Fibroblast of skin of right biceps (primary cell): ENCODE results near the gene RPRD1B.
"Not testable (repeated sequence)": the region's sequence is repeated elsewhere in the genome, so short reads cannot be mapped to it uniquely, and the experiment has no call there.

ENCODE experiments used
- DNase-seq: peaks from one replicate; pipeline ENCODE4 v3.0.0-alpha.2; 2013

RPRD1B gene

DNA sequence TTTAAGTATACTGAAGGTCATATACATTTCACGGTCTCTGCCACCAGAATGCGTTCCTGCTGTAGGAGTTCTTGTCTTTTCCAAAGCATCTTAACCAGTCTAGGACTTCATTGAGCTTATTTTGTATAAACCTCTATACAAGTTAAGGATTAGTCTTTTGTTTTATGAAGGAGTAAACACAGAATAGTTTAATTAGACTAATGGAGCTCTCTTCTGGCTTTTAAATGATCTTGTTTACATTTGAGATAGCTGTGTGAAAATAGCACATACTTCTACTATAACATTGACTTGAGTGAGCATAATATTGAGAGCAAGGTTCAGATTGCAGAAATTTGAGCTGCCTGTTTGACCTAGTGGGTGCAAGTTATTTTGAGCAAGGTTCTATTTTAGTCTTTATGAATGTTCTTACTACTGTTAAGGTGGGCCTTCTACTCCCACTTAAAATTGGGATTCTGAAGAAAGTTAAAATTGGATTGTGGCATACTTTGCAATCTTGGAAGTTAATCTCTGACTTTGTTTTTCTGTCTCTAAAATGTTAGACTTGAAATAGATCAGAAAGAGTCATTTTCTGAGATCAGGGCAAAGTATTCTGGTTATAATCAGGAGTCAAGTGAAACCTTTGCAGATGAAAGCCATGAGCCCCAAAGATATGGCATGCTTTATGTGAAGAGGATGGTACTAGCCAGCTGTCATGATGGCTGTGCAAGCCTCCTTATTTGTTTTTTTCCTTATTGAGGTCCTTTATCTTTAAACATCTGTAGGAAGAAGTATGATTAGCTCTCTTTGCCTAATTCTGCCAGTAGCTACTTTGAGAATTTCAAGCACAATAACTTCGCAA lies 41.8 kb downstream of the RPRD1B start:
- DNase-seq: no peak

DNA sequence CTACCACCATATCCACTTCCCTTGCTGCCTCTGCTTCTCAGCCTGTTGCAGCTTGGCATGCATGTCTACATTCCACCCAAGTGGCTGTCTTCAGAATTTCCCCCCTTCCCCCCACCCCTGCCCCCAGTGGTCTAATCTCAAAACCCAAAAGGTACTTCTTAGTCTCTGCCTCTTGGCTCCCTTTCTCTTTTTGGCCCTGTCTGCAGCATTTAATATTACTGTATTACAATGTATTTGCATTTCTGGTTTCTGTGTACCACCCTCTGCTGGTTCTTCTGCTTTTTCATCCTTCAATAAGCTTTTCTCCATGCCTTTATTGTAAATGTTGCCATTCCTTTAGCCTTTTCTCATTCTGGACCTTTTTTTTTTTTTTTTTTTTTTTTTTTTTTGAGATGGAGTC lies 43.0 kb downstream of the RPRD1B start:
- no peak for DNase-seq

DNA sequence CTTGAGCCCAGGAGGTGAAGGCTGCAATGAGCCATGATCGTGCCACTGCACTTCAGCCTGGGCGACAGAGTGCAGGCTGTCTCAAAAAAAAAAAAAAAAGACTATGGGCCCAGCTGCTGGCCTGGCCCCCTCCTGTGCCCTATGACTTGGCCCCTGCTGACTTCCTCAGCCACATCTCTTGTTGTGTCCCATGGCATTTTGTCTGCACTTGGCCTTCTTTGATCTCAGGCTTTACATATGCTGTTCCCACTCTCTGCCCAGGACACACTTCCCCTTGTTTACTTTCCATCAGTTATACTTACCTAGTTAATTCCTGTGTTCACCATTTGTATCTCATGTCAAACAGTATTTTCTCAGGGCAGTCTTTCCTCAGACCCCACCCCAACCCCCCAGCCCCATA lies 44.5 kb downstream of the RPRD1B start:
- no peak for DNase-seq

DNA sequence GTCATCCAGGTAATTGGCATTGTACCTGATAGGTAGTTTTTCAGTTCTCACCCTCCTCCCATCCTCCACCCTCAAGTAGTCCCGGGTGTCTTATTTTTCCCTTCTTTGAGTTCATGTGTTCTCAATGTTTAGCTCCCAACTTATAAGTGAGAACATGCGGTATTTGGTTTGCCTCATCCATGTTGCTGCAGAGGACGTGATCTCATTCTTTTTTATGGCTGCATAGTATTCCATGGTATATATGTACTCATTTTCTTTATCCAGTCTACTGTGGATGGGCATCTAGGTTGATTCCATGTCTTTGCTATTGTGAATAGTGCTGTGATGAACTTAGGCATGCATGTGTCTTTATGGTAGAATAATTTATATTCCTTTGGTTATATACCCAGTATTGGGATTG lies 45.8 kb downstream of the RPRD1B start:
- DNase-seq: no peak

DNA sequence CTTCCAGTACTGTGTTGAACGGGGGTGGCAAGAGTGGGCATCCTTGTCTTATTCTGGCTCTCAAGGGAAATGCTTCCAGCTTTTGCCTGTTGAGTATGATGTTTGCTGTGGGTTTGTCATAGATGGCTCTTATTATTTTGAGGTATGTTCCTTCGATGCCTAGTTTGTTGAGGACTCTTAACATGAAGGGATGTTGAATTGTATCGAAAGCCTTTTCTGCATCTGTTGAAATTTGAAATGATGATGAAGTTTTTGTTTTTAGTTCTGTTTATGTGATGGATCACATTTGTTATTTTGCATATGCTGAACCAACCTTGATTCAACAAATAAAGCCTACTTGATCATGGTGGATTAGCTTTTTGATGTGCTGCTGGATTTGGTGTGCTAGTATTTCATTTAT lies 48.0 kb downstream of the RPRD1B start:
- DNase-seq: no peak

DNA sequence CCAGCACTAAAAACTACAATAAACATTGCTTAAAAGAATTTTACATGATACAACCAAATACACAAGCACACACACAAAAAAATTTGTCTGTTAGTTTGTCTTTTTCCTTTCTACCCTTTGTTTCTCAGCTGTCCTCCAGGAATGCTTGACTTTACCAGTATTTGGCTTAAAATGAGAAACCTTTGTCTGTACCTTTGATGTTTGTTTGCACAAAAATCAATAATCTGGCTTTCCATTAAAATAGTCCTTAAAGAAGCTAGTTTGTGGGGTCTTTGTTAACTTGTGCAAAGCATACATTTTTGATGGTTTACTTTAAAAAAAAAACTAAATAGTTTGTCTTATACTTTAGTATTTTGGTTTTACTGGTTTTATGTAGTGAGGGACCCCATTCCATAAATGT lies 49.3 kb downstream of the RPRD1B start:
- DNase-seq: no peak

DNA sequence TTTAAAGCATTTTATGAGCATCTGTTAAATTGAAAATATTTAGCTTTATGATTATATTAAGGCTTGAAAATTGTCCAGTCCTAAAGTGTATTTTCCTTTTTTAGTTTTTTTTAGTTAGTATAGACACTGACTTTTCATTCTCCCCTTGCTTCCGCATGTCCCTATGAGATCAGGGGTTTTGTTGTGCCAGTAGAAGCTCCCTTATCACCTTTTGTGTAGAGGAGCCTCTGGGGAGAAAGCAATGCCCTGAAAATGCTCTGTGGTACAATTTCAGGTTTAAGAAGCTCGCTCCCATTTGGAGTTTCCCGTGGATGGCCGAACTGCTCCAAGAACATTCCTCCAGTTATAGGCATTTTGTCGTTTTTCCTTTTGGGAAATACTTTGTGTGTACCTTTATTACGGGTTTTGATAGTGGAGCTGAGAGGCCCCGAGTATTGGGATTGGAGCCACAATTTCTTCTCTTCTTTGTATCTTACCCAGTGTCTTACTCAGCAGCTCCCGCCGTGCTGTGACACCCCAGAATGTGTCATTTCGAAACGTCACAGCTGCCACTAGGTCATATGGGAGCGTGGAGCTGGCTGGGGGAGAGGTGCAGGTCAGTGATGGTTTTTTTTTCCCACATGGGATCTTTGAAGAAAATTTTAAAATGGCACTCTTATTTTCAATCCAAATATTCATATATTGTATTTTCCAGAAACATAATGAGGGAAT lies 49.9 kb downstream of the RPRD1B start:
- DNase-seq: no peak

DNA sequence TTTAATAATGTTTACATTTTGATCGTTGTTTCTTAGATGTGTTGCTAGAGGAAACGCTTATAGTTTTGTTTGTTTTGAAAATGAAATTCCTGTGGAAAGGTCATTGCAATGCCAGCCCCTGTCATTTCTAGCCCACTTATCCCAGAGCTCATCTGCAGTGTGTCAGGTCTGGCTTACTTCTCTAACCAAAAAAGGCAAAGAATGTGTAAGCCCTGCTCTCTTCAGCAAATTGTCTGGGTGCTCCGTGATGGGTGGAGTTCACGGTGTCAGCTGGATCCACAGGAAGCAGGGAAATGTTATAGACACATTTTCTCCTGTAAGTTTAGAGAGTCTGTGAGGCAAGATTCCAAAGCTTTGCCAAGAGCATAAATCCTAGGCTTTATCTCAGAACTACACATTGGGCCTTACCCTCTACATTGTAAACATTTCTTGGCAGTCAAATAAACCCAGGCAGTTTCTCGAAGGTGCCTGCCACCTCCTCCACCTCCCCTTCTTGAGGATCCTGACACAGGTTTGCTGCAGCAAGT lies 50.9 kb downstream of the RPRD1B start:
- peak; percentile 84 for DNase-seq

DNA sequence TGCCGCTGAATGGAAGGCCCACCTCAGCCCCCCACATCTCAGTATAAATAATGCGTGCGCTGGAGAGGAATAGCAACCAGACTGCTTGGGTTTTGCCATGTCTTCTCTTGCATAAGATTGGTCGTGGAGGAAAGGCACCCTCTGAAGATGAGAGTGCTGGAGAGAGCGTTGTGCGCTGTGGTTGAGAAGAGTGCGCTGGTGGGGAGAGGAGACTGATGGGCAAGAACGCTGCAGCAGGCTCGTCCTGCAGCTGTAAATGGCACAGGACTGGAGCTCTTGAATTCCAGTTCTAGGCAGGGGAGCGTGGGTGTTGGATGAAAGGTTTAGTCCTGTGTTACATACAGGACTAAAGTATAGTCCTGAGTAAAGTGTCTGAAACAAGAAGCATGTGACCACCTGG lies 51.5 kb downstream of the RPRD1B start:
- DNase-seq: no peak

DNA sequence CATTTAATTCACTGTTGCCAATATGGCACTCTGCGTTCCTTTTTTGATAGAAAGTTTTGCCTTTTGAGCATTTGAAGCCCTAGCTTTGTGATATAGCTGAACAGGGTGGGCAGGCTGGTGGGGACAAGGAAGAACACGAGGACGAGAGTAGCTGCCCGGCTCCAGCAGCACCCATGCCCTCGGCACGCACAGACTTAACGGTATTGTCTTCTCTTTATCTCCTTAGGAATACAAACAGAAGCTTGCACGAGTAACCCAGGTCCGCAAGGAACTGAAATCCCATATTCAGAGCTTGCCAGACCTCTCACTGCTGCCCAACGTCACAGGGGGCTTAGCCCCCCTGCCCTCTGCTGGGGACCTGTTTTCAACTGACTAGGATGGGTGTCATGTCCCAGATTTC lies 56.0 kb downstream of the RPRD1B start:
- no peak for DNase-seq

DNA sequence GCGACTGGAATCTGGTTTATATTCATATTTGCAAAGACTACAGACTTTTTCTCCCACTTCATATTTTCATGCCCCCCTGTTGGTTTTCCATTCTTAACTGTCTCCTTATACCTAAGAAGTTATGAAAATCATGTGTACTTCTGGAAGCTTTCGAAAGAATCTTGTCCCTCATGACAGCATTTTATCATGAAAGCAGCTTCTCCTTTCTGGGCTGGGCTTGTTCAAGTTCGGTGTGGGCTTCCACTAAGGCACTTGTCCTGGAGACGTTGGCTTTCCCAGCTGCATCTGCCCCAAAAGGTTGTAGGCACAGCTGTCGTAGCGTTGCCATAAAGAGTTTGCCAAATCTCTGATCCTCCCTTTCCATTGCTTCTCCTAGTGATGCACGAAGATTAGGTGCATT lies 56.5 kb downstream of the RPRD1B start:
- no peak for DNase-seq

DNA sequence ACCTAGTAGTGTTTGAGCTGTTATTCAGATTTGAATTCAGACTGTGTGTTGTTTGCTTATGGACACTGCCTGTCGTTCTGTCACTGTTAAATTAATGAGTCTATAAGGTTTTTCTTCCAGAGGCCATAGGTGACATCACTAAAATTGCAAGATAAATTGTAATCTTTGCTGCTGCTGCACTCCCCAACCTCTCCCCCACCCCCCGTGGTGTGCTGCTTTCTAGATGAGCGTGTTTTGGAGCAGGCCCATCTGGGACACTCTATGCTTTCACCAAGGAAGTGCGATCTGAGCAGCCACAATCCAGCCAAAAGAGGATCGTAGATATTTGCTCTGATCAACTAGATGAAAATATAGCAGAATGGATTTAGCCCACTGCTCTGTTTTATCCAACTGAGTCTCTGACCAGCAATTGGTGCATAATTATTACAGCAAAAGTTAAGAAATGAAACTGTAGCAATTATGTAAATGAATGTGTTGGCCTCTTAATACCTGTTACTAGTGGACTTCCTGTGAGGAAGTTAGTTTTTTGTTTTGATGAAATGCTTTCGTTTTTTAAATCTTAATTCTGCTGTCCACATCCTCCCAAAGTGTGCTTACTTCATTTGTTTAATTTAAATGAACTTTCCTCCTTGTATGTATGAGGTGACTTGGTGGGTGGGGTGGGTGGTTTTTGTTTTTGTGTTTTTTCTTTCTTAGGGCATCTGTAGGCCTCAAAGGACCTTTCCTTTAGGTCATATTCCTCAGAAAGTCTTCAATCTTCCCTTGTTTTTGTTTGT lies 58.1 kb downstream of the RPRD1B start:
- peak; percentile 20 for DNase-seq

DNA sequence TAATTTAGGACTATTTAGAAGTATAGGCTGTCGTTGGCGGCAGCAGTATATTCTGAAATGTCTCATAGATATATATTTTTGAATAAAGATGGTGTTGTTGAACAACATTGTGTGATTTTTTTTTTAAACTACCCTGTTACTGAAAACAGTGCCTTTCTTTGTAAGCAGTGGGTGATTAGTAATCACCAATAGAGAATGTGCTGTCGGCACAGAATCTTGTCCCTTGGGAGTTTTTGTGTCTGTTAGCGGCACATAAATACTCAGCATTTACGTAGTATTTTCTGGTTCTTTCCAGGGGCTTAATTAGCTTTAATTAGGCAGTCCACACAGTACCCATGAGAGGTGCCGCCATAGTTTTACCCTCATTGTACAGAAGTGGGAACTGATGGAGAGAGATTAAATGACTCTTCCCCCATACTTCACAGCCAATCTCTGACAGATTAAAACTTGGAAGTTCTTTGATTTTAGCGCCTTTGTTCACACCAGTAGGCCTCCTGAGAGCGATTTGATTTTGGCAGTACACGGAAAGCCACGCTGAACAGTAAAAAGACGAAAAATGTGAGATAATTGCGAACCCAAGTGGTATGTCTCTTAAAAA lies 58.8 kb downstream of the RPRD1B start:
- DNase-seq: no peak

DNA sequence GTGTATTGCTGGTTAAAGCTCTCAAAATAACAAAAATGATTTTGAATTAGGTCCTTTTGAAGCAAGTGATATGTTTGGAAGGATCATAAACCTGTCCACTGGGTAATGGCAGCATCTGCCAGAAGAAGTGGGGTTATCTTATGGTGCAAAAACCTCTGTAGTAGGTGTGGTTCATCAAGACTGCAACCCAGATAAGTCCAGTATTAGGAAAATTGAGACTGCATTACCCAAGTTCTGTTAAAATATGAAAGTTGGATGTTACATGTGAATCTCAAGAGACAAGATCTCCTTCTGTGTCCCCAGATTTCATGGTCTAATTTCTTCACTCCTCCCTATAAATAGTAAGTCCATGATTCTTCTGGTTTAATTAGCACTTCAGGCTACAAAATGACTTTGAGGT lies 59.4 kb downstream of the RPRD1B start:
- DNase-seq: no peak

DNA sequence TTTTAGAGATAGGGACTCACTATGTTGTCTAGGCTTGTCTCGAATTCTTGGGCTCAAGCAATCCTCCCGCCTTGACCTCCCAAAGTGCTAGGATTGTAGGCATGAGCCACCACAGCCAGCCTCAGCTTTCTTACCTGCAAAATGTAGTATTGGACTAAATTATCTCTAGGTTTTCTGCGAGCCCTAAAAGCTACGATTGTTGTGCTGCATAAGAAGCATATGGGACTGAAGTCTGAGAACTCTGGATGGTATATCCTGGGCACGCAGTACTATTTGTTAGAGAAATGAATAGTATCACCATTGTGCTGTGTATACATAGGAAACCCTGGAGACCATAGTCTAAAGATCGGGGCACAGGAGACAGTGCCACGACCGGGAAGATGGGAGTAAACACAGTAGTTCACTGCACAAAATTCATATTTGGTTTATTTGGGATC lies 60.1 kb downstream of the RPRD1B start:
- DNase-seq: no peak

DNA sequence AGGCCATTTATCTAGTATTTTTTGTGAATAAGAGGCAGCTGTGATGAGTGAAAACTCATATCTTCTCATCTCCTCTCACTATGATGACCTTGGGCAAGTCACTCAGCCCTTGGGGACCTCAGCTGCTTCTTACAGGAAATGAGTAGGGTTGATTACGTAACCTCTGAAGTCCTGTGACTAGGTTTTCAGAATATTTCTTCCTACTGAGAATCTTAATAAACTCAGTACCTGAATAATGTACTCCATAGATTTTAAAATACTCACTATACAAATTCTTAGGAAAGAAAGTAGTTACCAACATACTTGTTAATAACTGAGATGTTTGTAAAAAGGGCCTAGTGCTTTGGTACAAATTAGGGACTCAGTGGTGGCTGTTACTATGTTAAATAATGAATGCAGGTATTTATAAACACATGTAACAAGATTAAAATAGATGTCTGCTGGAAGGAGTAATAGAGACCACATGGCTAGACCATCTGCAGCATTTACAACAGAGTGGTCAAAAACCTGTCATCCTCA lies 60.9 kb downstream of the RPRD1B start:
- peak; percentile 82 for DNase-seq

DNA sequence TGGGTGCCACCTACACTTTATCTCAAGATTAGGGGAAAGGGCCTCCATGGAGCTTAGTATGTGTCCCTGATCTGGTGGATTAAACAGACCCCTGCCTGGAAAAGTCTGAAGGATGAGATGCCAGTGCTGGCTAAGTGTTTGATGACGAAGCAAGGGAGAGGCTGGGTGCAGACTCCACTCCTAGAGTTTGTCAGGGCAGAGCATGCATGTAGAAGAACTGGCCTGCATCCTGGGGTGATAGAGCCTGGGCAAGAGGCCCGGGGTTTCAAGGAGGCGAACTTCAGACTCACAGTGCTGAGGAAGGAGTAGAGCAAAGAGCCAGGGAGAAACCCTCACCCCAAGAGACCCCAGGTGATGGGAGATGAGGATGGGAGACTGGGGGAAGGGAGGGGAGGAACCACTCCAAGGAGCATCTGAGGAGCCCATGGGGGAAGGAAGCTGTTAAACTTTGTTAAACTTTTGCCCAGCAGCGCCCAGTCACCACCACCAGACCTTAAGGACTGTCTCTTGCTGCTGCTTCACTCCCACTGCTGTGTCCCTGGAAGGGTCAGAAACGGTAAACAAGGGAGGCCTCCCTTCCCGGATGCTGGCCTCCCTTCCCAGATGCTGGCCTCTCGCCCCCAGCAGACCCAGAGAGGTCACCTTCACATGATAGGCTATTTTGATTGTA lies 61.6 kb downstream of the RPRD1B start:
- no peak for DNase-seq

DNA sequence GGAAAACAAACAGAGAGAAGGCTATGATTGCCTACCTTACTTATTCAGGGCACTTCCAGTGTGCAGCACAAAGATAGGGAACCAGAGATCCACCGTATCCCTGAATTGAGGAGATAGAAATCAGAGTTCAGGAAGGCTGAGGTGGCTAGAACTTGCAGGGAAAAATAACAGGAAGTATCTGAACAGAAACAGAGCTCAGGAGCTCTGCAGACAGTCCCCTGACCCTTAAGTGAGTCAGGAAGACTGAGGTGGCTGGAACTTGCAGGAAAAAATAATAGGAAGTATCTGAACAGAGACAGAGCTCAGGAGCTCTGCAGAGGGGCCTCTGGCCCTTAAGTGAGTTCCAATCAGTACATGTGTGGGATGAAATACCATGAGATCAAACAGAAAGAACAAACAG lies 65.4 kb downstream of the RPRD1B start:
- DNase-seq: no peak

DNA sequence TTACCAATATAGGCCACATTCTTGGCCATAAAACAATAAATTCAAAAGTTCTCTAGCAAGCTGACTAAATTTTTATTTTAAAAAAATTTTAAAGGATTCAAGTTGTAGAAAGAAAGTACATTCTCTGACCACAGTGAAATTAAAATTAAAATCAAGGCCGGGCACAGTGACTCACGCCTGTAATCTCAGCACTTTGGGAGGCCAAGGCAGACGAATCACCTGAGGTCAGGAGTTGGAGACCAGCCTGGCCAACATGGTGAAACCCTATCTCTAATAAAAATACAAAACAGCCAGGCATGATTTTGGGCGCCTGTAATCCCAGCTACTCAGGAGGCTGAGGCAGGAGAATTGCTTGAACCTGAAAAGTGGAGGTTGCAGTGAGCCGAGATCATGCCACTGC lies 68.7 kb downstream of the RPRD1B start:
- DNase-seq: not testable (repeated sequence)

DNA sequence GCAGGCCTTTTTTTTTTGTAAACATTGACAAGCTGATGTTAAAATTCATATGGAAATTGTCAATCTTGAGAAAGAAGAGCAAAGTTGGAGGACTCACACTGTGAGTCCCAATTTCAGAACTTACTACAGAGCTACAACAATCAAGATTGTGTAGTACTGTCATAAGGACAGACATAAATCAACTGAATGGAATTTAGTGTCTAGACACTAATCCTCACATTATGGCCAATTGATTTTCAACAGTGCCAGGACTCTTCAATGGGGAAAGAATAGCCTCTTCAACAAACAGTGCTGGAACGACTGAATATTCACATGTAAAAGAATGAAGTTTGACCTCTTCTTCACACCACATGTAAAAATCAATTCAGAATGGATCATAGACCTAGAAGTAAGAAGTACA lies 70.7 kb downstream of the RPRD1B start:
- no peak for DNase-seq

DNA sequence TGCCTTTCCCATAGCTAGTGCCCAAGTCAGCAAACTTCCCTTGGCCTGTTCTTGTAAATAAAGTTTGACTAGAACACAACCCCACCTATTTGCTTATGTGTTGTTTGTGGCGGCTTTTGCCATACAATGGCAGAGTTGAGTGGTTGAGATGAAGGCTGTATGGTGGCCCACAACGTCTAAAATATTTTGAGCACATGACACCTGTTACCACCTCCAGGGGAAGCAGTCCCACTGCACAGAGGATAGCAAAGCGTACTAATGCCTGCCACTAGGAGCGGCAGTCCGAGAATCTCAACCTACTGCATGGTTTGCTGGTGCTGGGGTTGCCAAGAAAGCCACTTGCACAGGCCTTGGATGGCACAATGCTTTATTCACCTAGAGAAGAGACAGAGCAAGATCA lies 72.9 kb downstream of the RPRD1B start:
- DNase-seq: no peak

DNA sequence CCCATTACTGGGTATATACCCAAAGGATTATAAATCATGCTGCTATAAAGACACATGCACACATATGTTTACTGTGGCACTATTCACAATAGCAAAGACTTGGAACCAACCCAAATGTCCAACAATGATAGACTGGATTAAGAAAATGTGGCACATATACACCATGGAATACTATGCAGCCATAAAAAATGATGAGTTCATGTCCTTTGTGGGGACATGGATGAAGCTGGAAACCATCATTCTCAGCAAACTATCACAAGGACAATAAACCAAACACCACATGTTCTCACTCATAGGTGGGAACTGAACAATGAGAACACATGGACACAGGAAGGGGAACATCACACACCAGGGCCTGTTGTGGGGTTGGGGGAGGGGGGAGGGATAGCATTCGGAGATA lies 73.8 kb downstream of the RPRD1B start:
- DNase-seq: not testable (repeated sequence)
